GM12878 (cell line): ENCODE results near the gene DNAH3. TPM values are rescaled to one million over a fixed set of nuclear protein-coding genes. Genes with fewer than 3 reads are reported as not detected.

Experiments
- ATAC-seq: fragments of 200-7000 bp; cut with Tn5 transposase; 3 replicates; pipeline ENCODE4 v1.9.1; 2020; ENCODE audit warnings: mild to moderate bottlenecking, moderate library complexity
- BruUV-seq: library from RNA; stranded (reverse); fragments of 400-500 nt; replicated peaks from 2 replicates; lab custom pipeline; 2021; lab: Mats Ljungman, UMichigan
- CTCF ChIA-PET: fragments of 300-600 bp; sonication (Branson Sonifier 250); formaldehyde crosslinking; extraction: SDS; loops from one replicate; lab custom pipeline; 2021; ENCODE audit warnings: inconsistent platforms; lab: Yijun Ruan, JAX
- POLR2A ChIA-PET: fragments of 350-600 bp; formaldehyde crosslinking; extraction: SDS; loops from one replicate; lab custom pipeline; 2021; ENCODE audit warnings: inconsistent platforms; lab: Charles Lee
- RAD21 ChIA-PET: fragments of 300-600 bp; sonication (Branson Sonifier 250); formaldehyde crosslinking; loops from one replicate; lab custom pipeline; 2023; ENCODE audit warnings: antibody characterized with exemption; ENCODE audit not compliant: unreplicated experiment; lab: Charles Lee
- SMC1A ChIA-PET: fragments of 300-600 bp; sonication (Branson Sonifier 250); formaldehyde crosslinking; loops from one replicate; lab custom pipeline; 2023; ENCODE audit not compliant: unreplicated experiment, uncharacterized antibody; lab: Charles Lee
- DNase-seq: peaks from one replicate; pipeline ENCODE4 v3.0.0-alpha.2; 2011; ENCODE audit warnings: low read depth, low spot score
- FAIRE-seq: peaks from 3 replicates; lab custom pipeline; 2011; peaks lifted over from hg19 to GRCh38; lab: Jason Lieb, UNC
- H2AFZ ChIP-seq: 2 replicates; pipeline ENCODE4 v1.6.0; 2011; ENCODE audit warnings: low read depth, low read length, control low read depth; ENCODE audit not compliant: control insufficient read depth
- H3K27ac ChIP-seq: 2 replicates; pipeline ENCODE4 v1.5.1; 2011; ENCODE audit warnings: control low read depth; ENCODE audit not compliant: control insufficient read depth, insufficient read depth
- H3K27me3 ChIP-seq, 2 experiments: replicated peaks in 1 of 2; 2 replicates each; pipeline versions ENCODE4 v1.6.0 to v1.6.1; 2011; ENCODE audit warnings: low read length in 1 of 2; ENCODE audit not compliant: control insufficient read depth in 2 of 2, insufficient read depth in 2 of 2
- H3K36me3 ChIP-seq, 2 experiments: 2 replicates each; pipeline ENCODE4 v1.5.1; 2011; ENCODE audit warnings: low read length in 1 of 2; ENCODE audit not compliant: control insufficient read depth in 2 of 2, insufficient read depth in 2 of 2
- H3K4me1 ChIP-seq: 2 replicates; pipeline ENCODE4 v1.6.1; 2011; ENCODE audit warnings: mild to moderate bottlenecking, low read length, moderate library complexity, mixed read lengths; ENCODE audit not compliant: control insufficient read depth, insufficient read depth
- H3K4me2 ChIP-seq: 2 replicates; pipeline ENCODE4 v1.6.0; 2011; ENCODE audit warnings: control low read depth; ENCODE audit not compliant: control insufficient read depth, insufficient read depth
- H3K4me3 ChIP-seq: fragments of 200-600 bp; sonication (generic); 2 replicates; pipeline ENCODE4 v1.5.1; 2016
- H3K79me2 ChIP-seq: 2 replicates; pipeline ENCODE4 v1.6.0; 2011; ENCODE audit warnings: low read length; ENCODE audit not compliant: control insufficient read depth, insufficient read depth
- H3K9ac ChIP-seq: 2 replicates; pipeline ENCODE4 v1.8.0; 2011; ENCODE audit warnings: low read length, control low read depth, mixed read lengths; ENCODE audit not compliant: control insufficient read depth, insufficient read depth
- H3K9me3 ChIP-seq: replicated peaks from 3 replicates; pipeline ENCODE4 v1.5.1; 2011; ENCODE audit warnings: mild to moderate bottlenecking, low read length; ENCODE audit not compliant: control insufficient read depth, insufficient read depth
- H4K20me1 ChIP-seq: 2 replicates; pipeline ENCODE4 v1.6.0; 2011; ENCODE audit not compliant: control insufficient read depth, insufficient read depth
- BCL11A ChIP-seq: IDR thresholded peaks from 2 replicates; pipeline ENCODE4 v1.6.1; 2011; ENCODE audit warnings: low read depth, low read length
- HDAC2 ChIP-seq: fragments of 200-600 bp; sonication (generic); IDR thresholded peaks from 2 replicates; pipeline ENCODE4 v1.6.1; 2017
- HDGF ChIP-seq: fragments of 450-650 bp; IDR thresholded peaks from 2 replicates; pipeline ENCODE4 v1.6.1; 2016; ENCODE audit warnings: antibody characterized with exemption
- MTA2 ChIP-seq: fragments of 450-650 bp; IDR thresholded peaks from 2 replicates; pipeline ENCODE4 v1.6.1; 2016; ENCODE audit warnings: low read depth, mild to moderate bottlenecking, moderate library complexity
- RBBP5 ChIP-seq: fragments of 200-600 bp; sonication (generic); conservative IDR thresholded peaks from 2 replicates; pipeline ENCODE4 v1.6.1; 2016
- RELA ChIP-seq: fragments of 450-650 bp; IDR thresholded peaks from 2 replicates; pipeline ENCODE4 v1.8.0; 2014; ENCODE audit warnings: borderline replicate concordance; ENCODE audit not compliant: partially characterized antibody
- ZNF207 ChIP-seq: fragments of 450-650 bp; IDR thresholded peaks from 2 replicates; pipeline ENCODE4 v1.6.1; 2014; ENCODE audit warnings: antibody characterized with exemption, mild to moderate bottlenecking, borderline replicate concordance
- WGBS: methylation state at CpG from one replicate; pipeline ENCODE4 v1.1.6; 2016; ENCODE audit warnings: low lambda C conversion rate; ENCODE audit not compliant: insufficient replicate concordance, insufficient coverage; ENCODE audit errors: missing lambda C conversion rate; 5-methylcytosine and 5-hydroxymethylcytosine counted together
- in situ Hi-C: fragments of 300-500 bp; cut with MboI; formaldehyde crosslinking; loops from 9 replicates; pipeline ENCODE4 v1.14.3; 2018; ENCODE audit warnings: mixed read lengths
- intact Hi-C: fragments of 100-400 bp; cut with micrococcal nuclease; formaldehyde crosslinking; loops from one replicate; pipeline ENCODE4 v1.14.2; 2022; ENCODE audit not compliant: unreplicated experiment
- polyA plus RNA-seq, 11 experiments: library from polyadenylated mRNA; depleted of rRNA in 4 of 11; unstranded in 6 of 11; stranded (reverse) in 5 of 11; fragments of >200 nt; fragmentation: Nextera tagmentation in 4 of 11; fragmentation: Illumina TruSeq in 1 of 11; extraction: Ambion mirVana in 4 of 11; extraction: Trizol in 1 of 11; gene quantifications; 1 replicate in 1 of 11; 2 replicates in 10 of 11; pipeline versions ENCODE4 v1.2.1 to v1.2.3, GENCODE V29; 2011 to 2016; ENCODE audit warnings: inconsistent platforms in 2 of 11, missing spikeins in 2 of 11, low read depth in 1 of 11
- total RNA-seq, 4 experiments: library from RNA; depleted of rRNA in 3 of 4; stranded (reverse); fragments of >200 nt in 3 of 4; fragmentation: Illumina TruSeq in 1 of 4; extraction: Trizol in 1 of 4; gene quantifications; 2 replicates each; pipeline versions ENCODE4 v1.2.1 to v1.2.3, GENCODE V29; 2013 to 2021
- TF ChIP-seq, protein P1 (sequence below): fragments of 450-650 bp; IDR thresholded peaks from 2 replicates; pipeline ENCODE4 v1.6.1; 2016; ENCODE audit warnings: mild to moderate bottlenecking, moderate library complexity, borderline replicate concordance

Gene DNAH3
- total and polyA plus RNA-seq, 10 of the 15 experiments (the other 5 are each of a cell fraction or from before 2014, with no cell fraction given) = under 0.01 to 0.04 (median 0.04) TPM; not detected in 5

DNA sequence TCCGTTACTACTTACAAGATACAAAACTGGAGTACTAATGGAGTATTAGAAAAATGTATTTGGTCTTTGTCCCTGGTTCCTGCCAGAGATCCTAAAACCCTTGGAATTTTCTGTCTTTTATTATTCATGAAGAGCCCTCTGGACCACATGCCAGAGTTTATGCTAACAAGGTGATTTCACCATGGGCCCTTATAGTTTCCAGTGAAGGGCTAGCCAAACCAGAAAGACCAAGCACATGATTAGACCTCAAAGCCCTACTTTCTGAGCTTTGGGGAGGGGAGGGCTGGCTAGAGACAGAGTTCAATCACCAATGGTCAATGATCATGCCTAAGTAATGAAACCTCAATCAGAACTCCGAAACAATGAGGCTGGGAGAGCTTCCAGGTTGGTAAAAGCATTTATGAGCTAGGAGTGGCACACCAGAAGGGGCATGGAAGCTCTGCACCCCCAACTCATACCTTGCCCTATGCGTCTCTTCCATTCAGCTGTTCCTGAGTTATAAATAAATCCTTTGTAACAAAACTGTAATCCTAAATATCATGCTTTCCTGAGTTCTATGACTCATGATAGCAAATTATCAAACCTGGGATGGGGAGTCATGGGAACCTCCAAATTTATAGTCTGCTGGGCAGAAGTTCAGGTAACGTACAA, 260.9 kb downstream of the DNAH3 start (continued):
- TF ChIP-seq BCL11A (no peak), HDGF (no peak), RBBP5 (no peak), ZNF207 (no peak), HDAC2 (no peak), MTA2 (no peak)
- TF ChIP-seq, protein P1, sequence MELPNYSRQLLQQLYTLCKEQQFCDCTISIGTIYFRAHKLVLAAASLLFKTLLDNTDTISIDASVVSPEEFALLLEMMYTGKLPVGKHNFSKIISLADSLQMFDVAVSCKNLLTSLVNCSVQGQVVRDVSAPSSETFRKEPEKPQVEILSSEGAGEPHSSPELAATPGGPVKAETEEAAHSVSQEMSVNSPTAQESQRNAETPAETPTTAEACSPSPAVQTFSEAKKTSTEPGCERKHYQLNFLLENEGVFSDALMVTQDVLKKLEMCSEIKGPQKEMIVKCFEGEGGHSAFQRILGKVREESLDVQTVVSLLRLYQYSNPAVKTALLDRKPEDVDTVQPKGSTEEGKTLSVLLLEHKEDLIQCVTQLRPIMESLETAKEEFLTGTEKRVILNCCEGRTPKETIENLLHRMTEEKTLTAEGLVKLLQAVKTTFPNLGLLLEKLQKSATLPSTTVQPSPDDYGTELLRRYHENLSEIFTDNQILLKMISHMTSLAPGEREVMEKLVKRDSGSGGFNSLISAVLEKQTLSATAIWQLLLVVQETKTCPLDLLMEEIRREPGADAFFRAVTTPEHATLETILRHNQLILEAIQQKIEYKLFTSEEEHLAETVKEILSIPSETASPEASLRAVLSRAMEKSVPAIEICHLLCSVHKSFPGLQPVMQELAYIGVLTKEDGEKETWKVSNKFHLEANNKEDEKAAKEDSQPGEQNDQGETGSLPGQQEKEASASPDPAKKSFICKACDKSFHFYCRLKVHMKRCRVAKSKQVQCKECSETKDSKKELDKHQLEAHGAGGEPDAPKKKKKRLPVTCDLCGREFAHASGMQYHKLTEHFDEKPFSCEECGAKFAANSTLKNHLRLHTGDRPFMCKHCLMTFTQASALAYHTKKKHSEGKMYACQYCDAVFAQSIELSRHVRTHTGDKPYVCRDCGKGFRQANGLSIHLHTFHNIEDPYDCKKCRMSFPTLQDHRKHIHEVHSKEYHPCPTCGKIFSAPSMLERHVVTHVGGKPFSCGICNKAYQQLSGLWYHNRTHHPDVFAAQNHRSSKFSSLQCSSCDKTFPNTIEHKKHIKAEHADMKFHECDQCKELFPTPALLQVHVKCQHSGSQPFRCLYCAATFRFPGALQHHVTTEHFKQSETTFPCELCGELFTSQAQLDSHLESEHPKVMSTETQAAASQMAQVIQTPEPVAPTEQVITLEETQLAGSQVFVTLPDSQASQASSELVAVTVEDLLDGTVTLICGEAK = no peak

DNA sequence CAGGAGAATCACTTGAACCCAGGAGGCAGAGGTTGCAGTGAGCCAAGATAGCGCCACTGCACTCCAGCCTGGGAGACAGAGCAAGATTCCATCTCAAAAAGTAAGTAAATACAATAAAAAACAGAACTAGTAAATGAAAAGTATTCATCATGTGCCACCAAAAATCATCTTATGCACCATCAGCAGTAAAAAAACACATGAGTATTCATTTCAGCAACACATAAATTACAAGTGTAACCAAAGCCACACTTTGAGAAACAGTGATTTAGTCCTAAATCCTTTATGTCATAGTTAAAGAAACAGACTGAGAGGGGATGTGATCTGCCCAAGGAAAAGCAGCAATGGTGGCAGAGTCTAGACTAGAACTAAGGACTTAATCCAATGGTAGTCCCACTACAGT, 263.4 kb downstream of the DNAH3 start:
- intact Hi-C loops (no loop called here), in situ Hi-C loops (no loop called here)
- H3K9me3 ChIP-seq = no peaks in the 10 kb centered on the region
- no peak overlapping the region for H3K4me3 ChIP-seq
- DNase-seq (no peak), ATAC-seq (no peak), FAIRE-seq (no peak)
- no peak overlapping the region for H3K27ac ChIP-seq
- no peaks in the 10 kb centered on the region for H4K20me1 ChIP-seq
- ChIA-PET CTCF (interaction anchor here (0.7 kb wide), 1 partner anchor 12 kb away, joined by 3 read pairs; no protein-coding TSS in a partner anchor), RAD21 (interaction anchor here (3.0 kb wide), 1 partner anchor 37 kb away, joined by 7 read pairs; no protein-coding TSS in a partner anchor), POLR2A (interaction anchor here (1.3 kb wide), 1 partner anchor 12 kb away, joined by 3 read pairs; no protein-coding TSS in a partner anchor), SMC1A (interaction anchor here (1.5 to 2.4 kb wide), 2 partner anchors 12 to 37 kb away, joined by 6 to 7 read pairs; no protein-coding TSS in a partner anchor)
- H3K4me1 ChIP-seq = no peaks in the 10 kb centered on the region
- H3K79me2 ChIP-seq = no peaks in the 10 kb centered on the region
- no peak for TF ChIP-seq RELA
- BruUV-seq = no TSS peak
- H3K4me2 ChIP-seq = no peak overlapping the region
- no peaks in the 10 kb centered on the region; a peak in 2 of 4 replicates for H3K36me3 ChIP-seq
- no peak overlapping the region for H2AFZ ChIP-seq
- H3K27me3 ChIP-seq = no peaks in the 10 kb centered on the region
- 100% methylated on average over 1 of the region's 1 CpG for WGBS
- no peak overlapping the region for H3K9ac ChIP-seq
